RWPE2 (cell line): ENCODE data around the gene BARHL1.

Experiments used
- ATAC-seq: fragments of 200-7000 bp; cut with Tn5 transposase; 3 replicates; pipeline ENCODE4 v1.9.1; 2021; ENCODE audit warnings: low read depth
- DNase-seq: peaks from one replicate; pipeline ENCODE4 v3.0.0-alpha.2; 2020; ENCODE audit warnings: low spot score
- H3K27ac ChIP-seq: fragments of 450-650 bp; 2 replicates; pipeline ENCODE4 v1.5.1; 2017; ENCODE audit warnings: mild to moderate bottlenecking; ENCODE audit not compliant: poor library complexity, severe bottlenecking
- H3K27me3 ChIP-seq: fragments of 250-450 bp; sonication (Bioruptor Pico); 2 replicates; pipeline ENCODE4 v1.5.1; 2021; ENCODE audit warnings: mild to moderate bottlenecking, moderate library complexity; ENCODE audit not compliant: insufficient read depth, poor library complexity, severe bottlenecking
- H3K36me3 ChIP-seq: fragments of 250-450 bp; sonication (Bioruptor Pico); 2 replicates; pipeline ENCODE4 v1.5.1; 2020; ENCODE audit warnings: low read depth, mild to moderate bottlenecking, moderate library complexity
- H3K4me1 ChIP-seq: fragments of 250-450 bp; sonication (Bioruptor Pico); 2 replicates; pipeline ENCODE4 v1.5.1; 2021; ENCODE audit warnings: mild to moderate bottlenecking, moderate library complexity; ENCODE audit not compliant: insufficient read depth, poor library complexity, severe bottlenecking
- H3K4me3 ChIP-seq: fragments of 250-450 bp; sonication (Bioruptor Pico); 2 replicates; pipeline ENCODE4 v1.5.1; 2021; ENCODE audit warnings: mild to moderate bottlenecking, moderate library complexity; ENCODE audit not compliant: severe bottlenecking
- H3K9me3 ChIP-seq: fragments of 250-450 bp; sonication (Bioruptor Pico); 2 replicates; pipeline ENCODE4 v1.5.1; 2021; ENCODE audit warnings: mild to moderate bottlenecking, moderate library complexity; ENCODE audit not compliant: severe bottlenecking
- CTCF ChIP-seq: fragments of 450-650 bp; IDR thresholded peaks from one replicate; pipeline ENCODE4 v1.5.1; 2017; ENCODE audit warnings: mild to moderate bottlenecking, moderate library complexity; ENCODE audit not compliant: poor library complexity, severe bottlenecking

Gene BARHL1

GRCh38 chr9:132539096-132539495 lies 43.3 kb upstream of the BARHL1 start:
- DNase-seq (no peak), ATAC-seq (no peak)
- Histone ChIP-seq H3K4me1 (no peaks in the 10 kb centered on the region), H3K9me3 (peaks cover 8% of the 10 kb centered on the region), H3K4me3 (no peak overlapping the region), H3K36me3 (no peaks in the 10 kb centered on the region), H3K27ac (no peak overlapping the region), H3K27me3 (no peaks in the 10 kb centered on the region)
- no peak for TF ChIP-seq CTCF

- Histone ChIP-seq H3K27me3 (no peaks in the 10 kb centered on the region), H3K9me3 (no peaks in the 10 kb centered on the region), H3K4me3 (no peak overlapping the region), H3K4me1 (no peaks in the 10 kb centered on the region), H3K27ac (no peak overlapping the region), H3K36me3 (no peaks in the 10 kb centered on the region)
- no peak for TF ChIP-seq CTCF
- ATAC-seq: no peak
- no peak for DNase-seq
These were observed 41.4 kb upstream of the BARHL1 start for GRCh38 chr9:132541051-132541450.

GRCh38 chr9:132541870-132542830 lies 40.3 kb upstream of the BARHL1 start:
- no peak for ATAC-seq
- H3K27me3 ChIP-seq: no peaks in the 10 kb centered on the region

GRCh38 chr9:132543251-132543650 lies 39.2 kb upstream of the BARHL1 start:
- no peak for ATAC-seq

More at GRCh38 chr9:132541870-132542830, 40.3 kb upstream of the BARHL1 start:
- Histone ChIP-seq H3K9me3 (no peaks in the 10 kb centered on the region), H3K36me3 (no peaks in the 10 kb centered on the region), H3K27ac (no peak overlapping the region), H3K4me1 (no peaks in the 10 kb centered on the region), H3K4me3 (no peak overlapping the region)
- no peak for DNase-seq
- TF ChIP-seq CTCF: no peak

More at GRCh38 chr9:132543251-132543650, 39.2 kb upstream of the BARHL1 start:
- H3K27me3 ChIP-seq: no peaks in the 10 kb centered on the region
- H3K27ac ChIP-seq: no peak overlapping the region
- no peaks in the 10 kb centered on the region for H3K36me3 ChIP-seq
- H3K9me3 ChIP-seq: no peaks in the 10 kb centered on the region
- no peak for DNase-seq
- H3K4me3 ChIP-seq: no peak overlapping the region
- no peak for TF ChIP-seq CTCF
- no peaks in the 10 kb centered on the region for H3K4me1 ChIP-seq
